MM.1S (cell line): Measurements from ENCODE around the gene THAP12.

Experiments used
- CTCF ChIP-seq: fragments of 300-600 bp; sonication (generic); IDR thresholded peaks from 2 replicates; pipeline ENCODE4 v1.5.1; 2016; ENCODE audit warnings: antibody characterized with exemption, low read length, mixed read lengths
- EZH2 ChIP-seq: fragments of 300-600 bp; sonication (generic); optimal IDR thresholded peaks from 2 replicates; pipeline ENCODE3; 2017; ENCODE audit warnings: low read depth, mild to moderate bottlenecking, antibody characterized with exemption, low read length, mixed read lengths
- EZH2phosphoT487 ChIP-seq: fragments of 300-600 bp; sonication (generic); IDR thresholded peaks from 2 replicates; pipeline ENCODE4 v1.6.1; 2018; ENCODE audit warnings: antibody characterized with exemption, low read length

- no peak for TF ChIP-seq CTCF
- no peak for TF ChIP-seq EZH2
- TF ChIP-seq EZH2phosphoT487 = no peak
These were observed 65.6 kb downstream of the THAP12 start for GRCh38 chr11:76315182-76315853.
